Right lobe of liver (tissue), 6 donors: ENCODE measurements around the gene RAD23A. TPM values are rescaled to one million over a fixed set of nuclear protein-coding genes. Genes with fewer than 3 reads are reported as not detected.
"Not testable (repeated sequence)": the region's sequence is repeated elsewhere in the genome, so short reads cannot be mapped to it uniquely, and the experiment has no call there.

Source experiments
- ATAC-seq, 4 donors: fragments of 200-7000 bp; cut with Tn5 transposase; one replicate each; pipeline ENCODE4 v1.9.1; 2020; ENCODE audit warnings: mild to moderate bottlenecking in 4 of 4, moderate library complexity in 4 of 4
- DNase-seq, 3 donors: peaks; one replicate each; pipeline ENCODE4 v3.0.0-alpha.2; 2020
- H3K27ac ChIP-seq, 3 donors: fragments of 200-600 bp; one replicate each; pipeline ENCODE4 v1.8.0; 2022
- H3K27me3 ChIP-seq, 2 donors: fragments of 200-600 bp; one replicate each; pipeline ENCODE4 v1.8.0; 2022
- H3K36me3 ChIP-seq, 4 donors: fragments of 200-600 bp; sonication (generic) in 1 of 4; one replicate each; pipeline versions ENCODE4 v1.5.1 to v1.8.0; 2017 to 2022; ENCODE audit warnings: control low read depth in 1 of 4
- H3K4me1 ChIP-seq, 4 donors: fragments of 200-600 bp; sonication (generic) in 1 of 4; one replicate each; pipeline versions ENCODE4 v1.5.1 to v1.8.0; 2017 to 2022; ENCODE audit warnings: control low read depth in 1 of 4
- H3K4me3 ChIP-seq, 3 donors: fragments of 200-600 bp; one replicate each; pipeline ENCODE4 v1.8.0; 2022
- H3K9me3 ChIP-seq, 4 donors: fragments of 200-600 bp; sonication (generic) in 1 of 4; one replicate each; pipeline versions ENCODE4 v1.5.1 to v1.8.0; 2017 to 2022; ENCODE audit warnings: control low read depth in 1 of 4
- CTCF ChIP-seq, 4 donors: fragments of 200-600 bp in 3 of 4; fragments of 450-650 bp in 1 of 4; IDR thresholded peaks; one replicate each; pipeline versions ENCODE4 v1.5.1 to v1.8.0; 2016 to 2022; ENCODE audit warnings: antibody characterized with exemption in 4 of 4, mild to moderate bottlenecking in 2 of 4
- POLR2A ChIP-seq: fragments of 450-650 bp; IDR thresholded peaks from one replicate; pipeline ENCODE4 v1.6.1; 2017; ENCODE audit warnings: antibody characterized with exemption, mild to moderate bottlenecking
- WGBS: methylation state at CpG from one replicate; pipeline ENCODE4 v1.1.6; 2018; ENCODE audit warnings: low coverage, low lambda C conversion rate; ENCODE audit not compliant: insufficient coverage; ENCODE audit errors: missing lambda C conversion rate; 5-methylcytosine and 5-hydroxymethylcytosine counted together
- intact Hi-C, 2 donors: fragments of 100-400 bp; cut with DNase I; formaldehyde crosslinking; loops; one replicate each; pipeline versions ENCODE4 v1.11.2 to v1.14.1; 2022
- total RNA-seq, 6 experiments: library from RNA; depleted of rRNA in 2 of 6; stranded (reverse); fragments of >200 nt in 2 of 6; fragmentation: NEBNext Ultra II Directional in 3 of 6; extraction: Animal tissue kit (Norgen Biotek cat#: 25700) in 3 of 6; gene quantifications; one replicate each; pipeline versions ENCODE4 v1.1.0 to v1.2.4, GENCODE V29; 2016 to 2023
- donor health status: DM: no; HTN: yes; CAD: no.
- donor health status: DM: no; HTN: no; CAD: no.
- donor health status: DM: no; HTN: no; CAD: no.
- donor health status: DM: no; HTN: yes; CAD: no.
- donor health status: DM: no; HTN: yes; CAD: no.

The RAD23A gene
- total RNA-seq, 6 experiments from 2014 or later: 37.8 to 69.0 (median 52.9) TPM

- Histone ChIP-seq H3K27me3 (no peaks in the 10 kb centered on the region), H3K27ac (no peak overlapping the region), H3K4me3 (no peak overlapping the region), H3K4me1 (peaks cover 0 to 4% (median 0%) of the 10 kb centered on the region in 4 donors), H3K9me3 (no peaks in the 10 kb centered on the region), H3K36me3 (no peaks in the 10 kb centered on the region)
- TF ChIP-seq POLR2A (no peak), CTCF (IDR thresholded peaks at IDR 0.05) (no peak)
- no peak for ATAC-seq
- intact Hi-C loops: loop anchor here (10.0 kb wide), 2 partner anchors 282 to 292 kb away; no protein-coding TSS in a partner anchor
- DNase-seq: no peak
- 77% methylated on average over 6 of the region's 16 CpGs for WGBS
Measured at GRCh38 chr19:12973236-12973635, 27.6 kb downstream of the RAD23A start.

- Histone ChIP-seq H3K4me1 (peaks cover 0 to 4% (median 0%) of the 10 kb centered on the region in 4 donors), H3K4me3 (no peak overlapping the region), H3K27ac (no peak overlapping the region), H3K27me3 (no peaks in the 10 kb centered on the region), H3K36me3 (no peaks in the 10 kb centered on the region), H3K9me3 (no peaks in the 10 kb centered on the region)
- intact Hi-C loops: loop anchor here (10.0 kb wide), 2 partner anchors 280 to 290 kb away; no protein-coding TSS in a partner anchor
- TF ChIP-seq CTCF (IDR thresholded peaks at IDR 0.05): no peak
- no peak for TF ChIP-seq POLR2A
- DNase-seq (no peak), ATAC-seq (no peak)
- WGBS: 43% methylated on average over 3 of the region's 19 CpGs
Measured at GRCh38 chr19:12974301-12975220, 28.9 kb downstream of the RAD23A start.

- intact Hi-C loops: loop anchor here (10.0 kb wide), 2 partner anchors 280 to 290 kb away; no protein-coding TSS in a partner anchor
- no peak for ATAC-seq
- H3K4me3 ChIP-seq: no peak overlapping the region
- H3K27ac ChIP-seq: no peak overlapping the region
- no peak for DNase-seq
- no peak for TF ChIP-seq CTCF (IDR thresholded peaks at IDR 0.05)
- no peak for TF ChIP-seq POLR2A
- 20% methylated on average over 2 of the region's 17 CpGs for WGBS
- H3K27me3 ChIP-seq: no peaks in the 10 kb centered on the region
- no peaks in the 10 kb centered on the region for H3K36me3 ChIP-seq
- H3K4me1 ChIP-seq: peaks cover 0 to 4% (median 0%) of the 10 kb centered on the region in 4 donors
- H3K9me3 ChIP-seq: no peaks in the 10 kb centered on the region
Measured at GRCh38 chr19:12975221-12975741, 29.6 kb downstream of the RAD23A start.

- not testable (repeated sequence) for H3K4me1 ChIP-seq, H3K4me3 ChIP-seq, DNase-seq, H3K27ac ChIP-seq, H3K27me3 ChIP-seq, ATAC-seq, H3K36me3 ChIP-seq, H3K9me3 ChIP-seq
- 75% methylated on average over 6 of the region's 7 CpGs for WGBS
- intact Hi-C loops: loop anchor here (10.0 kb wide), 2 partner anchors 279 to 289 kb away; no protein-coding TSS in a partner anchor
Measured at GRCh38 chr19:12976109-12976508, 30.4 kb downstream of the RAD23A start.

GRCh38 chr19:12979974-12980373, 34.3 kb downstream of the RAD23A start:
- intact Hi-C loops: loop anchor here (2.0 to 10.0 kb wide), 5 partner anchors 57 to 285 kb away; no protein-coding TSS in a partner anchor
- DNase-seq (no peak), ATAC-seq (no peak)
- WGBS: 89% methylated on average over 3 of the region's 3 CpGs
- no peaks in the 10 kb centered on the region for H3K27me3 ChIP-seq
- TF ChIP-seq CTCF (IDR thresholded peaks at IDR 0.05): no peak
- TF ChIP-seq POLR2A: no peak
- H3K4me1 ChIP-seq: peaks cover 0 to 4% (median 0%) of the 10 kb centered on the region in 4 donors
- no peak overlapping the region for H3K27ac ChIP-seq
- no peak overlapping the region for H3K4me3 ChIP-seq
- no peaks in the 10 kb centered on the region for H3K9me3 ChIP-seq
- H3K36me3 ChIP-seq: no peaks in the 10 kb centered on the region
